HCT116 (cell line): ENCODE data around the gene CACNA1E. TPM values are rescaled to one million over a fixed set of nuclear protein-coding genes. Genes with fewer than 3 reads are reported as not detected.

Source experiments
- ATAC-seq: fragments of 200-7000 bp; cut with Tn5 transposase; 2 replicates; pipeline ENCODE4 v1.9.1; 2020; ENCODE audit warnings: mild to moderate bottlenecking, moderate library complexity
- BruUV-seq: library from RNA; stranded (reverse); fragments of 400-500 nt; replicated peaks from 2 replicates; lab custom pipeline; 2021; lab: Mats Ljungman, UMichigan
- CTCF ChIA-PET: fragments of 300-600 bp; sonication (Branson Sonifier 250); formaldehyde crosslinking; loops from one replicate; lab custom pipeline; 2021; ENCODE audit warnings: antibody characterized with exemption; lab: Charles Lee
- POLR2A ChIA-PET: fragments of 300-600, 350-600 bp; sonication (Branson Sonifier 250); formaldehyde crosslinking; loops from one replicate; lab custom pipeline; 2021; ENCODE audit warnings: antibody characterized with exemption; lab: Charles Lee
- RAD21 ChIA-PET, 2 experiments: fragments of 300-600 bp; sonication (Branson Sonifier 250); formaldehyde crosslinking; loops; one replicate each; lab custom pipeline; 2023; ENCODE audit warnings: low total read pairs in 2 of 2; ENCODE audit not compliant: uncharacterized antibody in 2 of 2, unreplicated experiment in 2 of 2, low non-redundant PET in 1 of 2; lab: Charles Lee
- DNase-seq: peaks from one replicate; pipeline ENCODE4 v3.0.0-alpha.2; 2010; ENCODE audit warnings: low read depth, low spot score
- H2AFZ ChIP-seq: fragments of 200-600 bp; shearing (Covaris generic), sonication (generic); 2 replicates; pipeline ENCODE4 v1.6.1; 2017; ENCODE audit warnings: low read depth, mixed run types, mixed read lengths, antibody characterized with exemption, low read length; ENCODE audit not compliant: poor library complexity, severe bottlenecking
- H3K27ac ChIP-seq: 2 replicates; pipeline ENCODE4 v1.5.1; 2012; ENCODE audit warnings: low read depth, low read length
- H3K27me3 ChIP-seq: fragments of 200-600 bp; sonication (generic); 2 replicates; pipeline ENCODE4 v1.6.1; 2016; ENCODE audit warnings: mixed run types, low read length, mixed read lengths; ENCODE audit not compliant: insufficient read depth
- H3K36me3 ChIP-seq, 2 experiments: fragments of 200-500 bp in 1 of 2; fragments of 200-600 bp in 1 of 2; sonication (Bioruptor generic) in 1 of 2; sonication (generic) in 1 of 2; 2 replicates each; pipeline versions ENCODE4 v1.5.1 to v1.6.1; 2014 to 2016; ENCODE audit warnings: low read length in 2 of 2, inconsistent platforms in 1 of 2, mixed read lengths in 1 of 2, mixed run types in 1 of 2; ENCODE audit not compliant: insufficient read depth in 2 of 2, control insufficient read depth in 1 of 2
- H3K4me1 ChIP-seq, 2 experiments: fragments of 200-600 bp in 1 of 2; sonication (generic) in 1 of 2; 2 replicates each; pipeline versions ENCODE4 v1.5.1 to v1.6.1; 2012 to 2017; ENCODE audit warnings: low read length in 2 of 2, inconsistent platforms in 1 of 2, mild to moderate bottlenecking in 1 of 2, mixed read lengths in 1 of 2, mixed run types in 1 of 2, moderate library complexity in 1 of 2; ENCODE audit not compliant: insufficient read depth in 2 of 2, control insufficient read depth in 1 of 2
- H3K4me2 ChIP-seq: fragments of 200-600 bp; sonication (generic); 2 replicates; pipeline ENCODE4 v1.6.1; 2017; ENCODE audit warnings: mixed run types, low read length, mixed read lengths
- H3K4me3 ChIP-seq, 2 experiments: fragments of 200-600 bp in 1 of 2; sonication (generic) in 1 of 2; replicated peaks in 1 of 2; 2 replicates each; pipeline ENCODE4 v1.5.1; 2011 to 2016; ENCODE audit warnings: low read length in 2 of 2, control low read depth in 1 of 2, low read depth in 1 of 2, mild to moderate bottlenecking in 1 of 2, mixed read lengths in 1 of 2, mixed run types in 1 of 2
- H3K79me2 ChIP-seq: fragments of 200-600 bp; sonication (generic); 2 replicates; pipeline ENCODE4 v1.6.1; 2017; ENCODE audit warnings: mild to moderate bottlenecking, mixed run types, low read length, moderate library complexity, mixed read lengths; ENCODE audit not compliant: insufficient read depth
- H3K9ac ChIP-seq: fragments of 200-600 bp; sonication (generic); 2 replicates; pipeline ENCODE4 v1.6.1; 2016; ENCODE audit warnings: low read length, mixed read lengths
- H3K9me2 ChIP-seq: fragments of 200-600 bp; sonication (generic), shearing (Covaris generic); 2 replicates; pipeline ENCODE4 v1.6.1; 2017; ENCODE audit warnings: mixed run types, mild to moderate bottlenecking, moderate library complexity; ENCODE audit not compliant: insufficient read depth
- H3K9me3 ChIP-seq, 2 experiments: fragments of 200-500 bp in 1 of 2; fragments of 200-600 bp in 1 of 2; sonication (Bioruptor generic) in 1 of 2; sonication (generic) in 1 of 2; 2 replicates each; pipeline ENCODE4 v1.6.1; 2014 to 2017; ENCODE audit warnings: low read length in 2 of 2, mixed read lengths in 2 of 2, inconsistent platforms in 1 of 2, low read depth in 1 of 2, mild to moderate bottlenecking in 1 of 2, mixed run types in 1 of 2, moderate library complexity in 1 of 2; ENCODE audit not compliant: control insufficient read depth in 1 of 2, insufficient read depth in 1 of 2
- H4K20me1 ChIP-seq: fragments of 200-600 bp; sonication (generic), shearing (Covaris generic); 2 replicates; pipeline ENCODE4 v1.6.1; 2017; ENCODE audit warnings: mixed run types, mild to moderate bottlenecking, moderate library complexity; ENCODE audit not compliant: insufficient read depth
- CBX3 ChIP-seq: IDR thresholded peaks from 2 replicates; pipeline ENCODE4 v1.6.1; 2012; ENCODE audit warnings: low read depth
- EZH2 ChIP-seq: fragments of 200-600 bp; sonication (generic); IDR thresholded peaks from 2 replicates; pipeline ENCODE4 v1.6.1; 2017; ENCODE audit warnings: antibody characterized with exemption, mixed run types
- EZH2phosphoT487 ChIP-seq: fragments of 200-600 bp; IDR thresholded peaks from 2 replicates; pipeline ENCODE4 v1.6.1; 2018; ENCODE audit warnings: antibody characterized with exemption, borderline replicate concordance
- FOSL1 ChIP-seq: IDR thresholded peaks from 2 replicates; pipeline ENCODE4 v1.6.1; 2012; ENCODE audit warnings: low read depth
- POLR2A ChIP-seq: IDR thresholded peaks from 2 replicates; pipeline ENCODE4 v1.7.0; 2011; ENCODE audit warnings: borderline replicate concordance; ENCODE audit not compliant: insufficient read depth, insufficient read length; ENCODE audit errors: extremely low read depth
- RAD21 ChIP-seq: IDR thresholded peaks from 2 replicates; pipeline ENCODE4 v1.6.1; 2012; ENCODE audit warnings: low read depth, mild to moderate bottlenecking
- SIN3A ChIP-seq: IDR thresholded peaks from 2 replicates; pipeline ENCODE4 v1.6.1; 2012; ENCODE audit warnings: low read depth
- ZNF274 ChIP-seq: fragments of 200-500 bp; sonication (Bioruptor generic); IDR thresholded peaks from 2 replicates; pipeline ENCODE4 v1.6.1; 2014; ENCODE audit warnings: mild to moderate bottlenecking, low read depth, low read length, inconsistent platforms
- intact Hi-C: fragments of 100-400 bp; cut with micrococcal nuclease; formaldehyde crosslinking; loops from 2 replicates; pipeline ENCODE4 v1.10.0; 2022
- total RNA-seq: library from RNA; stranded (reverse); gene quantifications from one replicate; pipeline ENCODE4 v1.2.1, GENCODE V29; 2021; ENCODE audit not compliant: unreplicated experiment
- TF ChIP-seq, protein P1 (sequence below), 3 experiments: fragments of 200-600 bp in 1 of 3; sonication (generic) in 1 of 3; IDR thresholded peaks in 2 of 3; conservative IDR thresholded peaks in 1 of 3; 2 replicates each; pipeline ENCODE4 v1.5.1; 2012 to 2017; ENCODE audit warnings: low read depth in 2 of 3, low read length in 2 of 3, antibody characterized with exemption in 1 of 3, borderline replicate concordance in 1 of 3, control low read depth in 1 of 3, mild to moderate bottlenecking in 1 of 3, mixed read lengths in 1 of 3, mixed run types in 1 of 3, moderate library complexity in 1 of 3; ENCODE audit not compliant: insufficient read depth in 1 of 3
- TF ChIP-seq, protein P2 (sequence below): IDR thresholded peaks from 2 replicates; pipeline ENCODE4 v1.6.1; 2012

The CACNA1E gene
- total RNA-seq, 1 experiment from 2014 or later = 0.02 TPM

DNA sequence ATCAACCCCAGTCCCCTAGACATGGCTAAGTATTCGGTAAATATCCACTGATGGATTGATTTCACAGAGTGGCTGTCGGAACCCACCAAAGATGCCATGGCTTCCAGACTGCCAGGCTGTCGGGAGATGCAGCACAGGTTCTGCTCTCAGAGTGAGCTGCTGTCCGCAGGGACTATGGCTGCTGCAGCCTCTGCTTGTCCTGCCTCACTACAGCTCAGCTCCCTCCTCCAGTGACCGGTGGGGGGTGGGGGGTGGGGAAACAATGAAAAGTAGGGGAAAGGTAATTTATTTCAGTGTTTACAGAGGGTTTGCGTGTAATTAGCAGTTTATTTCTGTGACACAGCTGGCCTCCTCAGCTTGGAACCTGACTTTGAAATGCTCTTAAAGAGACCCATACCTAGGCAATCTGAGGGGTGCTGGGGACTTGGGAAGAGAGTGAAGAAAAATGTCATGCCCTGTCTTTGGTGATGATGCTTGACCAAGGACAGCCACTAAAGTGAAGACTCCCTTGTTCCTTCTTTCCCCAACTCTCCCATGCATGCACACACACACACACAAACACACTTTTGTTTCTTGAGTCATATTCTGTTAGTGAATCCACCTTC is 109.0 kb downstream of the CACNA1E start:
- DNase-seq = no peak
- Histone ChIP-seq H3K9ac (no peak overlapping the region), H3K9me2 (no peaks in the 10 kb centered on the region), H3K4me1 (no peaks in the 10 kb centered on the region), H3K36me3 (no peaks in the 10 kb centered on the region), H3K27ac (no peak overlapping the region), H3K4me2 (no peak overlapping the region), H4K20me1 (no peaks in the 10 kb centered on the region), H2AFZ (no peak overlapping the region), H3K79me2 (no peaks in the 10 kb centered on the region), H3K9me3 (no peaks in the 10 kb centered on the region), H3K4me3 (no peak overlapping the region), H3K27me3 (peaks cover 16% of the 10 kb centered on the region; the same call in 1 of the 2 replicates)
- RAD21 ChIA-PET = no interaction called here
- TF ChIP-seq POLR2A = no peak
- TF ChIP-seq CBX3 = no peak
- no peak for TF ChIP-seq FOSL1
- TF ChIP-seq EZH2 = no peak
- TF ChIP-seq SIN3A = no peak
- no peak for TF ChIP-seq ZNF274
- TF ChIP-seq RAD21 = no peak
- TF ChIP-seq, protein P1, sequence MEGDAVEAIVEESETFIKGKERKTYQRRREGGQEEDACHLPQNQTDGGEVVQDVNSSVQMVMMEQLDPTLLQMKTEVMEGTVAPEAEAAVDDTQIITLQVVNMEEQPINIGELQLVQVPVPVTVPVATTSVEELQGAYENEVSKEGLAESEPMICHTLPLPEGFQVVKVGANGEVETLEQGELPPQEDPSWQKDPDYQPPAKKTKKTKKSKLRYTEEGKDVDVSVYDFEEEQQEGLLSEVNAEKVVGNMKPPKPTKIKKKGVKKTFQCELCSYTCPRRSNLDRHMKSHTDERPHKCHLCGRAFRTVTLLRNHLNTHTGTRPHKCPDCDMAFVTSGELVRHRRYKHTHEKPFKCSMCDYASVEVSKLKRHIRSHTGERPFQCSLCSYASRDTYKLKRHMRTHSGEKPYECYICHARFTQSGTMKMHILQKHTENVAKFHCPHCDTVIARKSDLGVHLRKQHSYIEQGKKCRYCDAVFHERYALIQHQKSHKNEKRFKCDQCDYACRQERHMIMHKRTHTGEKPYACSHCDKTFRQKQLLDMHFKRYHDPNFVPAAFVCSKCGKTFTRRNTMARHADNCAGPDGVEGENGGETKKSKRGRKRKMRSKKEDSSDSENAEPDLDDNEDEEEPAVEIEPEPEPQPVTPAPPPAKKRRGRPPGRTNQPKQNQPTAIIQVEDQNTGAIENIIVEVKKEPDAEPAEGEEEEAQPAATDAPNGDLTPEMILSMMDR (IDR thresholded peaks at IDR 0.05 in 2 of 3, conservative IDR thresholded peaks at IDR 0.05 in 1 of 3; ENCODE audit: borderline replicate concordance in 1 of 3, insufficient read depth in 1 of 3, low read depth in 2 of 3, low read length in 2 of 3) = no peak
- TF ChIP-seq EZH2phosphoT487 = no peak
- TF ChIP-seq, protein P2, sequence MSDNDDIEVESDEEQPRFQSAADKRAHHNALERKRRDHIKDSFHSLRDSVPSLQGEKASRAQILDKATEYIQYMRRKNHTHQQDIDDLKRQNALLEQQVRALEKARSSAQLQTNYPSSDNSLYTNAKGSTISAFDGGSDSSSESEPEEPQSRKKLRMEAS = no peak
- CTCF ChIA-PET = interaction anchor here (0.6 kb wide), 1 partner anchor 169 kb away, joined by 4 read pairs; no protein-coding TSS in a partner anchor
- no peak for ATAC-seq
- POLR2A ChIA-PET = no interaction called here
- intact Hi-C loops = no loop called here
- BruUV-seq = no TSS peak
